Measurements from ENCODE around the gene C11orf87. TPM values are rescaled to one million over a fixed set of nuclear protein-coding genes. Genes with fewer than 3 reads are reported as not detected.

The C11orf87 gene
- not detected for total RNA-seq
- total RNA-seq (2013) = not detected

GRCh38 chr11:109421981-109422869 lies at the start of gene C11orf87:
Gene C11orf87 (plus strand): TSS chr11:109422190. CDS start chr11:109423634, 1,444 bp downstream.
- Mint-ChIP-seq H3K27me3 (ENCODE audit: low read depth in 2 of 2) (peaks cover 26 to 28% of the 10 kb centered on the region in 2 donors), H3K27ac (no peak within 1 kb of the TSS), H3K4me3 (no peak within 1 kb of the TSS), H3K9me3 (peaks cover 0 to 4% of the 10 kb centered on the region in 2 donors), H3K4me1 (no peaks in the 10 kb centered on the region), H3K36me3 (no peaks in the 10 kb centered on the region)
- ATAC-seq (no peak), DNase-seq (no peak)
- no peaks in the 10 kb centered on the region for H3K4me1 ChIP-seq (ENCODE audit: control insufficient read depth, insufficient read depth, low read length)
- no peak within 1 kb of the TSS for H3K4me3 ChIP-seq (ENCODE audit: low read length)
- intact Hi-C loops (cut with micrococcal nuclease) = no loop called here
- H3K27ac ChIP-seq (ENCODE audit: low read length) = no peak within 1 kb of the TSS
- no peaks in the 10 kb centered on the region for H3K36me3 ChIP-seq (ENCODE audit: control insufficient read depth, insufficient read depth, low read length)
- WGBS (ENCODE audit: insufficient coverage) = 5% methylated on average over 52 of the region's 54 CpGs
- H3K9me3 ChIP-seq (ENCODE audit: control insufficient read depth, insufficient read depth, low read length) = no peaks in the 10 kb centered on the region
- TF ChIP-seq CTCF (IDR thresholded peaks at IDR 0.05) = no peak
- H3K27me3 ChIP-seq (ENCODE audit: control insufficient read depth, insufficient read depth, low read length) = peaks cover 17% of the 10 kb centered on the region

GRCh38 chr11:109374032-109374431 lies 48.0 kb upstream of the C11orf87 start:
- Mint-ChIP-seq H3K27ac (no peak overlapping the region), H3K4me3 (no peak overlapping the region), H3K9me3 (peaks cover 5 to 9% of the 10 kb centered on the region in 2 donors), H3K4me1 (no peaks in the 10 kb centered on the region), H3K36me3 (no peaks in the 10 kb centered on the region), H3K27me3 (ENCODE audit: low read depth in 2 of 2) (no peaks in the 10 kb centered on the region)
- Histone ChIP-seq H3K27ac (ENCODE audit: low read length) (no peak overlapping the region), H3K4me3 (ENCODE audit: low read length) (no peak overlapping the region), H3K27me3 (ENCODE audit: control insufficient read depth, insufficient read depth, low read length) (no peaks in the 10 kb centered on the region), H3K4me1 (ENCODE audit: control insufficient read depth, insufficient read depth, low read length) (no peaks in the 10 kb centered on the region), H3K36me3 (ENCODE audit: control insufficient read depth, insufficient read depth, low read length) (no peaks in the 10 kb centered on the region), H3K9me3 (ENCODE audit: control insufficient read depth, insufficient read depth, low read length) (no peaks in the 10 kb centered on the region)
- no peak for TF ChIP-seq CTCF (IDR thresholded peaks at IDR 0.05)
- intact Hi-C loops (cut with micrococcal nuclease) = no loop called here
- ATAC-seq = no peak
- no peak for DNase-seq

- Mint-ChIP-seq H3K4me1 (no peaks in the 10 kb centered on the region), H3K27me3 (ENCODE audit: low read depth in 2 of 2) (no peaks in the 10 kb centered on the region), H3K27ac (no peak overlapping the region), H3K9me3 (peaks cover 5 to 9% of the 10 kb centered on the region in 2 donors), H3K36me3 (no peaks in the 10 kb centered on the region), H3K4me3 (no peak overlapping the region)
- WGBS (ENCODE audit: insufficient coverage) = 80% methylated on average over 4 of the region's 4 CpGs
- Histone ChIP-seq H3K27me3 (ENCODE audit: control insufficient read depth, insufficient read depth, low read length) (no peaks in the 10 kb centered on the region), H3K27ac (ENCODE audit: low read length) (no peak overlapping the region), H3K4me3 (ENCODE audit: low read length) (no peak overlapping the region), H3K9me3 (ENCODE audit: control insufficient read depth, insufficient read depth, low read length) (no peaks in the 10 kb centered on the region), H3K4me1 (ENCODE audit: control insufficient read depth, insufficient read depth, low read length) (no peaks in the 10 kb centered on the region), H3K36me3 (ENCODE audit: control insufficient read depth, insufficient read depth, low read length) (no peaks in the 10 kb centered on the region)
- TF ChIP-seq CTCF (IDR thresholded peaks at IDR 0.05) = no peak
- intact Hi-C loops (cut with micrococcal nuclease) = no loop called here
- ATAC-seq = no peak
- no peak for DNase-seq
Observed at GRCh38 chr11:109374441-109374840, 47.5 kb upstream of the C11orf87 start.
